Smooth muscle cell (in vitro differentiated cells): ENCODE results near the gene B4GALT4. TPM values are rescaled to one million over a fixed set of nuclear protein-coding genes. Genes with fewer than 3 reads are reported as not detected.

Experiments used
- DNase-seq: peaks from one replicate; lab custom pipeline; 2025; ENCODE audit not compliant: unreplicated experiment; lab: John Stamatoyannopoulos, UW
- H2AFZ ChIP-seq: fragments of 200-600 bp; sonication (generic); 2 replicates; pipeline ENCODE4 v1.6.0; 2016; ENCODE audit warnings: antibody characterized with exemption, low read depth, mild to moderate bottlenecking
- H3F3A ChIP-seq: fragments of 200-600 bp; sonication (generic); 2 replicates; pipeline ENCODE4 v1.6.0; 2017; ENCODE audit warnings: antibody characterized with exemption, low read depth
- H3K27ac ChIP-seq: fragments of 200-600 bp; sonication (generic); 2 replicates; pipeline ENCODE4 v1.5.1; 2016; ENCODE audit warnings: low read depth, mild to moderate bottlenecking
- H3K27me3 ChIP-seq: fragments of 200-600 bp; sonication (generic); 2 replicates; pipeline ENCODE4 v1.6.1; 2016; ENCODE audit warnings: low read depth, mild to moderate bottlenecking
- H3K36me3 ChIP-seq: fragments of 200-600 bp; sonication (generic); 2 replicates; pipeline ENCODE4 v1.5.1; 2016; ENCODE audit warnings: low read depth
- H3K4me1 ChIP-seq: fragments of 200-600 bp; sonication (generic); 2 replicates; pipeline ENCODE4 v1.5.1; 2016; ENCODE audit warnings: low read depth
- H3K4me2 ChIP-seq: fragments of 200-600 bp; sonication (generic); 2 replicates; pipeline ENCODE4 v1.6.0; 2016; ENCODE audit warnings: mild to moderate bottlenecking
- H3K4me3 ChIP-seq: fragments of 200-600 bp; sonication (generic); 2 replicates; pipeline ENCODE4 v1.5.1; 2016; ENCODE audit warnings: mild to moderate bottlenecking
- H3K79me2 ChIP-seq: fragments of 200-600 bp; sonication (generic); 2 replicates; pipeline ENCODE4 v1.6.0; 2016; ENCODE audit warnings: low read depth, mild to moderate bottlenecking
- H3K9ac ChIP-seq: fragments of 200-600 bp; sonication (generic); 2 replicates; pipeline ENCODE4 v1.6.0; 2016; ENCODE audit warnings: low read depth
- H3K9me3 ChIP-seq: fragments of 200-600 bp; sonication (generic); replicated peaks from 2 replicates; pipeline ENCODE4 v1.5.1; 2016; ENCODE audit warnings: low read depth
- H4K20me1 ChIP-seq: fragments of 200-600 bp; sonication (generic); 2 replicates; pipeline ENCODE4 v1.6.0; 2016; ENCODE audit warnings: low read depth
- whole genome bisulfite sequencing: methylation state at CpG from one replicate; pipeline ENCODE4 v1.1.7; 2016; ENCODE audit warnings: low lambda C conversion rate; 5-methylcytosine and 5-hydroxymethylcytosine counted together
- polyA plus RNA-seq: library from polyadenylated mRNA; unstranded; fragments of >200 nt; fragmentation: Nextera tagmentation; extraction: Ambion mirVana; gene quantifications from 2 replicates; pipeline ENCODE4 v1.2.1, GENCODE V29; 2016
- total RNA-seq: library from RNA; depleted of rRNA; stranded (reverse); fragments of >200 nt; gene quantifications from 2 replicates; pipeline ENCODE4 v1.2.3, GENCODE V29; 2014
- TF ChIP-seq, protein P1 (sequence below): fragments of 200-600 bp; sonication (generic); IDR thresholded peaks from 2 replicates; pipeline ENCODE4 v1.5.1; 2017; ENCODE audit warnings: borderline replicate concordance, mild to moderate bottlenecking, antibody characterized with exemption; ENCODE audit not compliant: insufficient read depth, poor library complexity, severe bottlenecking

Gene B4GALT4
- total and polyA plus RNA-seq, 2 experiments from 2014 or later: 28.8 to 33.5 TPM

DNA sequence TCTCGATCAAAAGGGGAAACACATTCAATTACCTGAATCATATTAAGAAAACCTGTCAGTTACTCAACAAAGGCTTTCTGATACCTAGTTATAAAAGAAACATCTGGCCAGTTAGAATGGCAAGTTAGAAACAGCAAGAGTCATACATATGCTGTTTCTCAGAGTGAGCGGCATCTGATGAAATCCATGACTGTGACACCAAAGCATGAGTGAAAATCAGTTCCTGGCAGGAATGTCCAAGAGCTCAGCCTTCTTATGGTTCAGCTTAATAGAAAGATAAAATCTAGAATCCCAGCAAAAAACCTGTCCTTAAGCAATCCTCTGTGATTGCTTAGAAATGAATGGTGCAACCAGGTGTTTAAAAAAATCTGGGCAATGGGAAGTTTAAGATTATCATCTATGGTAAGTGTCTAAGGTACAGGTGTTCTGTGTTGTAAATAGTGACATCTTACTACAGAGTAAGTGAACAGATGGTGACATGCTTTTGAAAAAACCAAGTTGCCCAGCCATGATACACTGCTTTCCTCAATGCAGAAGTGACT is 18.8 kb downstream of the B4GALT4 start:
- H4K20me1 ChIP-seq: no peaks in the 10 kb centered on the region
- no peak overlapping the region for H3K9ac ChIP-seq
- H2AFZ ChIP-seq: no peak overlapping the region
- TF ChIP-seq, protein P1, sequence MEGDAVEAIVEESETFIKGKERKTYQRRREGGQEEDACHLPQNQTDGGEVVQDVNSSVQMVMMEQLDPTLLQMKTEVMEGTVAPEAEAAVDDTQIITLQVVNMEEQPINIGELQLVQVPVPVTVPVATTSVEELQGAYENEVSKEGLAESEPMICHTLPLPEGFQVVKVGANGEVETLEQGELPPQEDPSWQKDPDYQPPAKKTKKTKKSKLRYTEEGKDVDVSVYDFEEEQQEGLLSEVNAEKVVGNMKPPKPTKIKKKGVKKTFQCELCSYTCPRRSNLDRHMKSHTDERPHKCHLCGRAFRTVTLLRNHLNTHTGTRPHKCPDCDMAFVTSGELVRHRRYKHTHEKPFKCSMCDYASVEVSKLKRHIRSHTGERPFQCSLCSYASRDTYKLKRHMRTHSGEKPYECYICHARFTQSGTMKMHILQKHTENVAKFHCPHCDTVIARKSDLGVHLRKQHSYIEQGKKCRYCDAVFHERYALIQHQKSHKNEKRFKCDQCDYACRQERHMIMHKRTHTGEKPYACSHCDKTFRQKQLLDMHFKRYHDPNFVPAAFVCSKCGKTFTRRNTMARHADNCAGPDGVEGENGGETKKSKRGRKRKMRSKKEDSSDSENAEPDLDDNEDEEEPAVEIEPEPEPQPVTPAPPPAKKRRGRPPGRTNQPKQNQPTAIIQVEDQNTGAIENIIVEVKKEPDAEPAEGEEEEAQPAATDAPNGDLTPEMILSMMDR: no peak
- H3K4me1 ChIP-seq: no peaks in the 10 kb centered on the region
- no peak overlapping the region for H3K4me2 ChIP-seq
- no peaks in the 10 kb centered on the region for H3K27me3 ChIP-seq
- no peak for DNase-seq
- WGBS: 81% methylated on average over 2 of the region's 2 CpGs
- no peak overlapping the region for H3K4me3 ChIP-seq
- H3K9me3 ChIP-seq: no peaks in the 10 kb centered on the region
- no peaks in the 10 kb centered on the region for H3F3A ChIP-seq
- H3K36me3 ChIP-seq: no peaks in the 10 kb centered on the region
- H3K79me2 ChIP-seq: no peaks in the 10 kb centered on the region
- no peak overlapping the region for H3K27ac ChIP-seq

- Histone ChIP-seq H3K27ac (no peak overlapping the region), H3K79me2 (no peaks in the 10 kb centered on the region), H3F3A (no peaks in the 10 kb centered on the region)
Observed at GRCh38 chr3:119220970-119221667, 19.6 kb downstream of the B4GALT4 start.

DNA sequence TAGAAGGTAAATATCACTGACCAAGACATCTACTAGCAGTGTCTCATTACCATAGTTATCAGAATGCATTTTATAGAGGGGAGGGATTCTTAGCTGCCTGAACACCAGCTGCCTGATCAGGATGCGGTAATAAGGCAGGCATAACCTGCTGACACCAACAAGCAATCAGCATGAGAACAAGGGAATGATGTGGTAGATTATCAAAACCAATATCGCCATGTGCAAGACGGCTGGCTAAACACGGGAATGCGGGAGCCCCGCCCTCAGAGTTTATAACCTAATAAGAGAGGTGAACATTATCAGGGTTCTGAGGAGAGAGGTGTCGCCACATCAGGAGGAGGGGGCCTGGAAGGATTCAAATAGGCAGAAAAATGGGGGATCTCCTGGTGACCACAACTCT is 20.5 kb downstream of the B4GALT4 start:
- Histone ChIP-seq H2AFZ (no peak overlapping the region), H3K4me1 (no peaks in the 10 kb centered on the region), H3K4me2 (no peak overlapping the region), H3K27me3 (no peaks in the 10 kb centered on the region), H3K9ac (no peak overlapping the region), H4K20me1 (no peaks in the 10 kb centered on the region), H3K4me3 (no peak overlapping the region), H3F3A (no peaks in the 10 kb centered on the region), H3K27ac (no peak overlapping the region), H3K36me3 (no peaks in the 10 kb centered on the region), H3K9me3 (no peaks in the 10 kb centered on the region), H3K79me2 (no peaks in the 10 kb centered on the region)
- 99% methylated on average over 7 of the region's 7 CpGs for WGBS
- DNase-seq: no peak
- TF ChIP-seq, protein P1: no peak

More at GRCh38 chr3:119220970-119221667, 19.6 kb downstream of the B4GALT4 start:
- Histone ChIP-seq H3K9me3 (no peaks in the 10 kb centered on the region), H3K4me3 (no peak overlapping the region), H3K4me2 (no peak overlapping the region), H2AFZ (no peak overlapping the region), H3K36me3 (no peaks in the 10 kb centered on the region), H3K27me3 (no peaks in the 10 kb centered on the region), H3K4me1 (no peaks in the 10 kb centered on the region), H4K20me1 (no peaks in the 10 kb centered on the region), H3K9ac (no peak overlapping the region)
- DNase-seq: no peak
- WGBS: 82% methylated on average over 3 of the region's 3 CpGs
- TF ChIP-seq, protein P1: no peak

- no peaks in the 10 kb centered on the region for H3K27me3 ChIP-seq
- no peak overlapping the region for H2AFZ ChIP-seq
- no peak overlapping the region for H3K4me2 ChIP-seq
- no peaks in the 10 kb centered on the region for H3K9me3 ChIP-seq
- H3K4me1 ChIP-seq: no peaks in the 10 kb centered on the region
- no peaks in the 10 kb centered on the region for H3K36me3 ChIP-seq
- H3K79me2 ChIP-seq: no peaks in the 10 kb centered on the region
- TF ChIP-seq, protein P1: no peak
- no peak overlapping the region for H3K9ac ChIP-seq
- DNase-seq: no peak
- H3F3A ChIP-seq: no peaks in the 10 kb centered on the region
- no peaks in the 10 kb centered on the region for H4K20me1 ChIP-seq
- 98% methylated on average over 4 of the region's 4 CpGs for WGBS
- no peak overlapping the region for H3K4me3 ChIP-seq
- no peak overlapping the region for H3K27ac ChIP-seq
Observed at GRCh38 chr3:119219069-119219468, 21.6 kb downstream of the B4GALT4 start.
